ENCODE data around the gene PRIMA1.

PRIMA1 gene

DNA sequence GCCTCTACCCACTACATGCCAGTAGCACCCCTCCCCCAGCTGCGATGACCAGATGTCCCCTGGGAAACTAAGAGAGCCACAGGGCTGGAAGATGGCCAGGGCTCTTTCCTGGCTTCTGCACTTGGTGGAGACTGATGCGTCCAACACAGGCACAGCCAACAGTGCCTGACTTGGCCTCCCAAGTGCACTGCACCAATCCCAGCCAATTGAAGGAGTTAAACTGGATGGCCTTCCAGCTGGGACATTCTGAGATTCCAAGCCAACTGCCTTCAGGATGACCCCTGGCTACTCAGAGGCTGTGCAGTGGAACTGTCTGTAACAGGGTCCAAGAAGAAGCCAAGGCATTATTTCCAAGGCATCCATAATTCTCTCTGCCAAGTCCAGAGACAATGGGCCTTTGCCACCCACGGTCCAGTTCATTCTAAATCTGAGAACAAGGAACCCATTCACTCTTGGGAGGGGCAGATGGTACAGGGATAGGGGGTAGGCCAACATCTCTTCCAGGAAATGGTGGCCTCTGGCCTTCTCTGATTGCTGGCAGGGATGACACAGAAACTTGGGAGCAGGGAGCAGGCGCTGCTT is 35.2 kb downstream of the PRIMA1 start:
- no peak for DNase-seq

DNA sequence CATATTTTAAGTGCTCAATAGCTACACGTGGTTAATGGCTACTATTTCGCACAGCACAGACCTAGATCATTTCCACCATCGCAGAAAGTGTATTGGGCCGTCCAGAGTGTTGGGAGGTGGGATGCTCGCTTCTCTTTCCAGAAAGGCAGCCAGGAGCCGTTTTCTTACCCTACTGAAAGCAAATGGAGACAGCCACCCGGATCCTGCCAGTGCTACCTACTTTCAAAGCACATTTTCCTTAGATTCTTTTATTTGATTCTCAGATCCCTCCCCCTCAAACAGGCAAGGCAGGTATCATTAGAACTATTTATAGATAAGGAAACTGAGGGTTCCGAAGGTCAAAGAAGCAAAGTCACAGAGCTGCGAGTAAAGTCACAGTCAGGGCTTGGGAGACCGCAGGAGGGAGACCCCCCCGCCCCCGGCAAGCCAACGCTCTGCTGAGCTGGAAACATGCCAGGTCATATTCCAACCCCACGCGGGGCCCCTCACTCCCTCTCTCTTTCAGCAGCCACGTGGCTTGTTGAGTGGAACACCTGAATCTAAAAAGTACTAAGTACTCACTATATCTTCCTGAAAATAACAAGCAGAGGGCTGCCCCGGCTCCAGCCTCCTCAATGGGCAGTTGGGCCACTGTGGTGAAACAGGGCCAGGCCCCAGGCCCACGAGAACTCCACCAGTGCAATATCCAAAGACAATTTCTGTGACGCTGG is 36.2 kb downstream of the PRIMA1 start:
- no peak for DNase-seq

DNA sequence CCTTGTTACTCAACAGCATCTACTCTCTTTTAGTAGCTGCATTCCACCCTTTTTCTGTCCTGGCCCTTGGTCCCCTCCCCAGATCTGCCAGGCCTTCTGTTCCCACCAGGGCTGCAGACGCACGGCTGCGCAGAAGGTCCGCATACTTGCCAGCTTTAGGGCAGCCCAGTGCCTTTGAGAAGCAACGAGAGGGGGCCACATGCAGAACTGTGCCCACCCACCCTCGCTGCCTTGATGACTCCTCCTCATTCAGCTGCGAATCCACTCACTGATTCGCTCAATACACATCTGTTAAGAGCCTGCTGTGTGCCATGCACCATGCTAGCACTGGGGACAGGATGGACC is 39.2 kb downstream of the PRIMA1 start:
- DNase-seq: no peak

DNA sequence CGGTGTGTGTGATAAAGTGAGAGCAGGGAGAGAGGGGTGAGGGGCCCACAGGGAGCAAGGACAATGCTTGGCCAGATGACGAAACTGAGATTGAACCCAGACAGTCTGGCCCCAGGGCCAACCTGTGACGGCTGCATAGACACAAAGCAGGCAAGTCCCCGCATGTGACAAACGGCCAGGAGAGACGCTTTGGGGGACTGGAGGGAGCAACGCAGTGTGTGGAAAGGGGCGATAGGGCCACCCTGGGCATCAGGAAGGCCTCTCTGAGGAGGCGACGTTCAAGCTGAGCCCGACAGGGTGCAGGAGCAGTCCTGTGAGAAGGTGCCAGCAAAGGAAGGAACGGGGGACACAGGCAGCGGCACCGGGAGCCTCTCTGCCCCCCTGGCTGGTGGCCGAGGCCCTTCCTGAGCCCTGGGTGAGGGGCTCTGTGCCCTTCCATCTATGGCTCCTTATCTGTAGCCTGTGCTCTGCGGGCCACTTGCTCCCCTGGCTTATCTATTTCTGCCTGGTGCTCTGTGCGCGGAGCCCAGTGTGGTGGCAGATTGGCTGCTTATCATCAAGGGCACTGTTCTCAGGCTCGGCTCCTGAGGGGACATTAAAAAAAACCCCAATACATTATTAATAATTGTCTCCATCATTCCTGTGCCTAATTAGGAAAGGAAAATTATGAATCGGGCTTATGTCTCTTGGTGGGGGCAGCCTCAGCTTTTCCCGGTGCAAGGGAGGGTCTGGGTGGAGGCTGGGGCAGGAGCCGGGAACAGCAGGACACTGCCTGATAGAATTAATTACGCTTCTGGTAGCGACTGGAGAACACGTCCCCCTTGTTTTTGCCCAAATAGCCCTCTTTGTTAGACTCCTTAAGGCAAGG is 39.8 kb downstream of the PRIMA1 start:
- no peak for DNase-seq

DNA sequence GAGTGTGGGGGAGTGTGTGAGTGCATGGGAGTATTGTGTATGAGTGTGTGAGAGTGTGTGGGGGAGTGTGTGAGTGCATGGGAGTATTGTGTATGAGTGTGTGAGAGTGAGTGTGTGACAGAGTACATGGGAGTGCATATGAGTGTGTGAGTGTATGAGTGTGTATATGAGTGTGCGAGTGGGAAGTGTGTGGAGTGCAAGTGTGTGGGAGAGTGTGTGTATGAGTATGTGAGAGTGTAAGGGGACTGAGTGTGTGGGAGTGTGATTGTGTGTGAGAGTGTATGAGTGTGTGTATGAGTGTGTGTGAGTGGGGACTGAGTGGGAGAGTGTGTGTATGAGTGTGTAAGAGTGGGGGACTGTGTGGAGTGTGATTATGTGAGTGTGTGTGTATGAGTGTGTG is 40.7 kb downstream of the PRIMA1 start:
- DNase-seq: no peak

DNA sequence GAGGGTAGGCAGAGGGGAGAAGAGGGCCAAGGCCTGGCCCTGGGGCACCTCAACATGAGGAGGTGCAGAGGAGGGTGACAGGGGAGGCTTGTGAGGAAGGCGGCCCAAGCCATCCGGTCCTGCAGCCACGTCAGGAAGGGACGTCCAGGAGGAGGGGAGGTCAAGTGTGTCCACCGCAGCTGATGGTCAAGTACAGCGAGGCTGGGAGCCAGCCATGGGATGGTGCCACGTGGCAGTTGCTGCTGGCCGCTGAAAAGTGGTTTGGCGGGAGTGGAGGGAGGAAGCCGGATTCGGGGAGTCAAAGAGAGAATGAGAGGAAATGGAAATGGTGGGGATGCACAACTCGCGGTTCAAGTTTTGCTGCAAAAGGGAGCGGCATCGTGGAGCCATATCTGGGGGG is 41.2 kb downstream of the PRIMA1 start:
- DNase-seq: no peak

DNA sequence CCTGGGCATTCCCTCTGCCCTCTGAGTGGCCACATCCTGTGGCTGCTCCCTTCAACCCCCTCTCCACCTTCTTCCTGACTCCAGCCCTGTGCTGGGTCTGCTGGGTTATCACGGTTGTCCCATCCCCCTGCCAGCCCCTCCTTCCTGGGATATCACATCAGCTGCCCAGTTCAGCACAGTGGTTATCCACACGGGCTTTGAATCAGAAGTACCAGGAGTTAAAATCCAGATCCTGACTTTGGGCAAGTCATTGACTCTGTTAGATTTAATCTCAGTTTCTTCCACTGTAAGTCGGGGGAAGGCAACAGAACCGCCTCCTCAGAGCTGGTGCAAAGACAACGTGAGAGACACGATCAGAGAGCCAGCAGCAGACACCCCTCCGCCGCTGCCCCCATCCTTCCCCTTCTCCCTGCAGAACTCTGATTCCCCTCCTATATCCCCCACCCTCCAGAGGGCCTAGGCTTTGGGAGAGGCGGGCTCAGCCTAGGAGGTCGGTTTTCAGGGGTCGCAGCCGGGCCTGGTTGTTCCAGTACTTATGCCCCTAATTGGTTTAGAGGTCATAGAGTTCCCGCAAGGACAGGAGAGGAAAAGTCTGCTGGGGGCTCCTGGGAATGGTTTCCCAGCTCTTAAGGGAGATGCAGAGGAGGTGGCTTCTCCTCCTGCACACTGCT is 42.5 kb downstream of the PRIMA1 start:
- no peak for DNase-seq

DNA sequence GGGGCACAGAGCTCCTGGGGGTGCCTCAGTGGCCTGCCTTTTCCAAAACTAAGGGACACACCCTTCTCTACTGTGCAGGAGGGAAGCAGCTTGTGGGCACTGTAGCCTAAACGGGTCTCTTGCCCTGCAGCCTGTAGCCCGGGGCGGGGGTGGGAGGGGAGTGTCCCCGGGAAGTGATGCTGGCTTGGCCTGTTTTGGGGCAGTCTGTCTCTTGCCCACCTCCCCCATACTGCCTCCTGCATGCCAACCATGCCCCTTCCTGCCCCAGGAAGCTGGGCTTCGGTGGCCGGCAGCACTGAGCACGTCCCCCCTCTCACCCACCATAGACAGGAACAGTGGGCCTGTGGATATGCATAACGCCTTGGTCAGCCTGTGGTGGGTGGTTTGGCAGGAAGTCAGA is 43.4 kb downstream of the PRIMA1 start:
- DNase-seq: no peak

DNA sequence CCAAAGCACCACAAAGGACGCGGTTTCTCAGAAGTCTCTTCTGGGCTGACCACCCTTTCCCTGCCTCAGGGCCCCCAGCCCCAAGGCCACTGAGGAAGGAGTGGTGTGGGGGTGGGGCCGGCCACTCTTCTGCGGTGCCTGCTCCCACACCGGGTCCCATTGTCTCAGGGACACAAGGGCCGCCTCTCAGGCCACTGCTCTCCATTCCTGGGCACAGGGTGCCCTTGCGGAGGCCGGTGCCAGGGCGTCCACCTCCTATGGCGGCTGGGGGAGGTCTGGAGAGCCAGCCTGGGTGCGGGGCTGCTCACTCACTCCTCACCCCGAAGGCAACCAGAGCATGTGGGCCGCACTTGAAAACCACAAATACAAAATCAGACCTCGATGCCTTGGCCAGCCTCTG is 44.1 kb downstream of the PRIMA1 start:
- no peak for DNase-seq

DNA sequence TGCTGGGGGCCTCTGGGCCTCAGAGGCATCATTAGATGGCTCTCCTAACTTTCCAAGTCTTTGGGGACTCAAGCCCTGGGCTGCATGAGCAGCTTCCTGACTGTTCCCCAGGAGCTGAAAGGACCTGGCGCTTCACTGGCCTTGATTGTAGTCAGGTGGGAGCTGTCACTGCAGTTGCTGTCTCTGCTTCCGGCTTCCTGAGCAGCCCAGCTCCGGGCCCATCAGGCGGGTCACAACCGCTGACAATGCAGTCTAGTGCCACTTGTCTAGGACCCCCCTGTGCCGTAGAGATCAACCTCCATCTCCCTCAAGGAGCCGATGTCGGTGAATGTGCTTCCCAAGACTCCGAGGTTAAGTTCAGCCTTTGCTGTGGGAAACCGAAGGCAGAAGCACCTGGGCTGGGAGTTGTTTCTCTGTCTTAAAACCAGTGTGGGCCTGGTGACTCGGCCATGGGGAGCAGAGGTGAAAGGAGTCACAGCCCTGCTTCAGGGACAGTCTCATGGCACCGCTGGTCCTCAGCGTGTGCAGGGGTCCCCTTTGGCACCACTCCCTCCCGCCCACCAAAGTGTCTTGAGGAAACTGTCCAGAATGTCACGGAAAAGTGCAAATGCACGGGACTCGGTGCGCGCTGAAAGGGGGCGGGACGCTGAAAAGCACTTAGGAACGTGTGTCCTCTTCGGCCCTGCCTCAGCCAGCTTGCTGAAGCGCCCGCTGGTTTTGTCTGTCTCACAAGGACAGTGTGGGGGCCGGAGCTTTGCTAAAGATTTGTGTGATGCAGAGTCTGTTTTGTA is 44.8 kb downstream of the PRIMA1 start:
- DNase-seq: no peak

DNA sequence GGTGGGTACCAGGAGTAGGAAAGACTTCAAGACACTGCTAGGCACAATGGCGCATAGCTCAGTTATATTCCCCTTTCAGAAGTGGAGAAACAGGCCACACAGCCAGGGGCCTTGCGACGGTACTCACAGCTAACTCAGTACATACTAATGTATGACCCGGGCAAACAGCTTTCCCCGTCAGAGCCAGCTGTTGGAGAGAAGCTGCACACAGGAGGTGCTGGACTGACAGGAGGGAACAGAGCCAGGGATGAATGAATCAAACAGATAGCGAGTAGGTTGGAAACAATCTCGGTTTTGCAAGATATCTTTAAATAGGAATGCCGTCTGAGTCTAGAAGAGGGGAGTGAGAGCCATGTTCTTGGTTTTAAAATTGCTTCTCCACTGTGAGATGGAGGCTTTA is 45.5 kb downstream of the PRIMA1 start:
- DNase-seq: no peak

DNA sequence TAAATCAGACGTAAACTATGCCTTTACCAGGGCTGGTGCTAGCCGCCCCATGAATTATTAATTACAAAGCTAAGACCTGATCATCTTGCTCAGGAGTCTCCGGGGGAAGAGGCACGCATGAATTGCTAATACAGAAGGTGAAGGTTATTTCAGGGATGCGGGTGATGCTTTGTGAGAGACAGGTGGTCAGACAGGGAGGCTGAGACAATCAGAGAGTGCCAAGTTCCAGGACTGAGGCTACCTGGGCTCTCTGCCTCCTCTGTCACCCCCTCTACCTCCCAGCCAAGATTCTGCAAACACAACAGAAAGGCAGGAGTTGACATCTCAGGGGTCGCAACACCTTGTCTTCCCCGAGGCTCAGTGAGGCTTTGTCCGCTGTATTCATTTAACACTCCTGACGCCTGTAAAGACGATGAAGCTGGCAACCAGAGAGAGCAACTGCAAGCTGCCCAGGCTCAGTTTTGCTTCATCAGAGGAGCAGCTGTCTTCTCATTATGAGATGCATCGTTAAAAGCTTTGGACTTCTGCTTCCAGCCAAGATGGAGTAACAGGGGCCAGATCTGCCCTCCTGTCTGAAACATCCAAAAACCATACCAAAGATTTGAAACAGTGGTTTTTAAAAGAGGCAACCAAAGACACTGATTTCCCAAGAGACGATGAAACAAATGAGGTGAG is 46.6 kb downstream of the PRIMA1 start:
- DNase-seq: no peak

DNA sequence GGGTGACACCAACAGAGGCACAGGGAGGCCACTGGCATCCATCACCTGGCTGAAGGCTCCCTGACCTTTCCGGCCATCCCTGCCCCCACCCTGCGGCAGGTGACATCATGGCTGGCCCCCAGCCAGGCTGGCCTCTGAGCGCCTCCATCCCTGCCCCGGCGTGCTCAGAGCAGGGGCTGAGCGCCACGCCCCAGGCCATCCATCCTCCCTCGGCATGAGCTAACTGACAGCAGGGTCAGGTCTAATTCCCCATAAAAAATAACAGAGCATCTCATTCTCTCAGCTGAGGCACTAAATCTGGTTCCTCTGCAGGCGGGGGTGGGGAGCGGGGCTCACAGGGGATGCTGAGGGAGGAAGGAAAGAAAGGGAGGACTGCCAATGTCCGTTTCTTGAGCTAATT is 50.7 kb downstream of the PRIMA1 start:
- no peak for DNase-seq

DNA sequence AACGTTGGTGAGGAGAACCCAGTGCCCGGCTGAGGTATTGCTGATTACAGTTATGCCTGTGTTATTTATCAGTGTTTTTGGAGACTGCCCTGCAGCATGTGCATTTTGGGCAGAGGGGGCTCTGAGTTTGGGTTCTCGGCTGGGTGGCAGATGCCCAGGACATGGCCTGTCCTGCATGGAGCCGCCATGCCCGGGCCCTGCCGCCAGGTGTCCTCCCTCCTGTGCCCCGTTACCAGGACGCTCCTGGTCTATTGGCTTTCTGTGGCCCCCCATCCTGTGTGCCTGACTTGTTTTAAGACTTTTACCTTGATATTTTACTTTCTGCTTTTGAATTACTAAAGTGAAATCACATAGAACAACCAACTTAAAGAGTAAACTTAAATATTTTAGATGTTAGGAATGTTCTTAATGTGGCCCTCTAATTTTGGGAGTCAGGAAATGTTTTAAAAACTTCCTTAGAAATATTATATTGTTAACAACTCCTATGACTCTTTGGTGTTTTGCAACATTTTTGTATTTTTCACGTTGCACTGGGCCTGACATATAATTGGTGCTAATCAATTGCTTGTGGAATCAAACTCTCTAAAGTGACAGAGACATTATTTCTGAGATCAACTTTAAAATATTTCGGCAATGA is 51.8 kb downstream of the PRIMA1 start:
- DNase-seq: no peak

DNA sequence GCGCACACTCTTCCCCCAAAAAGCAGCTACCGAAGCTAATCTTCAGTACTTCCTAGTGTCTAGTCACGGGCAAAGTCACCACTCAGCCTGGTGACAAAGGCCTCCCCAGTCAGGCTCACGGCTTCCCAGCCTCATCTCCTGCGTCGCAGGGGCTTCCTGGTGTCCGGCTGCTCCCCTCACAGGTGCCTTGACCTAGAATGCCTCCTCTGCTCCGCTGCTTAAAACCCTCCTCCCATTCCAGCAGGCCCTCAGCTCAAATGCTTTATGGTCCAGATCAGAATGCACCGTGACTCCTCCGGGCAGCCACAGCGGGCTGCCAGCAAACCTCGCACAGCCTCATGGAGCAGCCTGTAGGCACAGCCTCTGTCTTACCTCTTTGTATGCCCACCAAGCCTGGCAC is 53.1 kb downstream of the PRIMA1 start:
- no peak for DNase-seq

DNA sequence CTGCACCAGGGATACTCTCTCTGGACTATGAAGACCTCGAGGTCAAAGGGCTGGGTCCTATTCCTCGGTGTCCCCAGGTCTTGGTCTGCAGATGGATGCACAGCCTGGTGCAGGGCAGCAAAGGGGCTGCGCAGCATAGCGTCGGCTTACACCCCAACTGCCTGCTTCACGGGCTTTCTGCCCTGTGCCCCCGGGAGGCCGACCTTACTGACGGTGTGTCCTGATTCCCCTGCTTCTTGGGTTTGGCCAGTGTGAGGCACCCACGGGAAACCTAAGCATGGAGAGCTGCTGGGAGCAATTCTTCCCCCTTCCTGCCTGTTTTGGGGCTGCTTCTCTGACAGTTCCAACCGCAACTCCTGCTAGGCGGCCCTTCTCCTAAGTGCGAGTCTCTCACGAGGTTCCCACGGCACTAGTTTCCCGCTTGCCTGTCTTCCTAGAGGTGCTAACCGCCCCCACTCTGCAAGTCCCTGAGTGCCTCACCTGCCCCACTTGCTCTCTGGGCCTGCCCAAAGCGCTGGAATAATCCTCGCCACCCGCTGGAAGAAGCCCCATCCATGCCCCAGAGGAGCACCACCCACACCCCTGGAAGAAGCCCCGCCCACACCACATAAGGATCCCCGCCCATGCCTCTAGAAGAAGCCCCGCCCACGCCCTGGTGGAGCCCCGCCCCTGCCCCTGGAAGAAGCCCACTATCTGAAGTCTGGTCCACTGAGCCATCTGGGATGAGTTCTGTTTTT is 54.0 kb downstream of the PRIMA1 start:
- DNase-seq: no peak

DNA sequence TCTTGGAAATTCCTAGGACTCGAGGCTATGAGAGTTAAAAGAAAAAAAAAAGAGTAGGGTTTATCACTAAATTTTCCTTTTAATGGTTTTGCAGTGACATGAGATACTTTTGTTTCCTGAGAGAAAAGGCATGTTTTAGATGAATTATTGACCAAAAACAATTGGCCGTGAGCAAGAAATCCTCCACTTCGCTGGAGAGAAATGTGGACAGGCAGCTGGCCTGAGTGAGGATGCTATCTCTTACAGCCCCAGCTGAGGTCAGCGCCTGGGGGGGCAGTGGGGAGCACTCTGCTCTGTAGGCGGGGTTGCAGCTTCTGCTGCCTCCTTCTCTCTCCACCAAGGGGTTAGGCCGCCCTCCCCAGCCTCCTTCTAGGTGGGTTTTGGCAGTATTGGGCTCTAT is 54.7 kb downstream of the PRIMA1 start:
- DNase-seq: no peak

DNA sequence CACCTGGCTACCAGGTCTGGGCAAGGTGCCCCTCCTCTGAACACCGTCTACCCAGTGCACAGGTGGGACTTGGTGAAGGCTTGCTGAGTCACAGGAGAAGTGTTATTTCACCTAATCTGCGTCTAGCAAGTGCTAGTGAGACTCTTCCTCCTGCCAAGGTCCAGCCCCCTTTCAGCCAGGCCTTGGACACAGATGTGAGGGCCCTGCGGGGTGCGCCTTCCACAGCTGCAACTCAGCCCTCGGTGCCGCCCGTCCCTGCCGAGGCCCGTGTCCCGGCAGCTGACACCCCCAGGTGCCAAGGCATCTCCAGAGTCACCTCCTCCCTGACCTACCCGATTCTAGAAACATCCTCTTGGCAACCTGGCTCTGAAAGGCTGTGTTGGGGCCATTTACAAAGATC is 55.1 kb downstream of the PRIMA1 start:
- DNase-seq: no peak

DNA sequence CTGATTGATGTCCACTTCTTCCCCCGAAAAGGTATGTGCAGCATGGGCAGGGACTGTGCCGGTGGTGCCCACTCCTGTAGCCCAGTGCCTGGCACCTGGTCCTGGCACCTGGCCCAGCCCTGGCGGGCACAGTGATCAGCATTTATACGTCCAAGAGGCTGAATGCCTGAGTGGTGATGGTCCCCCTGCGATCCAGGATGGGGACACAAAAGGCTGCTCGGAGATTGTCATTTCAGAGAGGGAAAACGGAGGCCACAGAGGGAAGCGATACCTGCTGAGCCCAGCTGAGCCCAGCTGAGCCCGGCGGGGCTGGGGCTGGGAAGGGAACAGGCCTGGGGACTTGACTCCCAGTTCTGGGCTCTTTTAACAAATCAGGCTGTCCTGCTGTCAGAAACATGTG is 55.8 kb downstream of the PRIMA1 start:
- no peak for DNase-seq

DNA sequence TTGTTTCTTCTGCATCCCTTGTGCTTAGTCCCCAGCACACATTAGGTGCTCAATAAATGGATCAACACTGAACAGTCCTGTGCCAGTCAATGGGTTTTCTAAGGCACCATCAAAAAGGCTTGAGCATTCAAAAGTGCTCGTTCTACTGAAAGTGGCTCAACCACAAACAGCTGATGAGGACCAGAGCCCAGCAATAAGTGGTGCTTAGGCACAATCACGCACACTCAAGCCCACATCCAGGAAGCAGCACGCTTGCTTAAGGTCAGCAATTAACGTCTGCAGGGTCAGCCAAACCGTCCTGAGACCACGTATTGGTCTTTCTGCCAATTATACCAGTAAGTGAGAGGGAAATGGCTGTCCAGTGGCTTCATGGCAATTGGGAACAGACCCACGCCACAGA is 56.5 kb downstream of the PRIMA1 start:
- DNase-seq: no peak

DNA sequence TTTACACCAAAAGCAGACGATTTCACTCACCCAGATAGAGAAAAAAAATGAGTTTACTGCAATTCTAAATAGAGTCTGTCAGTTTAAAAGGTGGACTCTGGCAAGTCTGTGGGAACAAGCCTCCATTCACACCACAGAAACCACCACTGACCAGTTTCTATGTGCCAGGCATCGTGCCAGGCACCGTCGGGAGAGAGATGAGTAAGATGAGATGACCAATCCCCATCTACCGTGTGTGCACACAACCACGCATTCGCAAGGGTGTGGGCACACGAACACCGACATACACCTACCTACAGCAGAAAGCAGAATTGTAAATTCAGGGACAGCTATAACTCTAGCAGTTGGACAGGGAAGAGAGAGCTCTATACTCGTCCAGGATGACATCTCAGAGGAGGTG is 58.3 kb downstream of the PRIMA1 start:
- no peak for DNase-seq
